Dendritic cell treated with granulocyte-macrophage colony-stimulating factor and Interleukin-4, amounts not matched to agents 40 ng/mL and 50 ng/mL, for 4 days (primary cell): ENCODE data around the gene DOCK7.

Experiments used
- H3K27ac Mint-ChIP-seq: one replicate; pipeline ENCODE4 v1.8.0; 2022; ENCODE audit warnings: mild to moderate bottlenecking, mixed read lengths
- H3K27me3 Mint-ChIP-seq: one replicate; pipeline ENCODE4 v1.8.0; 2022; ENCODE audit warnings: mild to moderate bottlenecking, mixed read lengths
- H3K36me3 Mint-ChIP-seq: one replicate; pipeline ENCODE4 v1.8.0; 2022; ENCODE audit warnings: low read depth, mixed read lengths
- H3K4me1 Mint-ChIP-seq: one replicate; pipeline ENCODE4 v1.8.0; 2022; ENCODE audit warnings: low read depth, mixed read lengths
- H3K4me3 Mint-ChIP-seq: one replicate; pipeline ENCODE4 v1.8.0; 2022; ENCODE audit warnings: mild to moderate bottlenecking, moderate library complexity, mixed read lengths
- H3K9me3 Mint-ChIP-seq: one replicate; pipeline ENCODE4 v1.8.0; 2022; ENCODE audit warnings: mixed read lengths
- intact Hi-C: fragments of 100-400 bp; cut with micrococcal nuclease; formaldehyde crosslinking; loops from one replicate; pipeline ENCODE4 v1.15.0; 2022

DOCK7 gene

DNA sequence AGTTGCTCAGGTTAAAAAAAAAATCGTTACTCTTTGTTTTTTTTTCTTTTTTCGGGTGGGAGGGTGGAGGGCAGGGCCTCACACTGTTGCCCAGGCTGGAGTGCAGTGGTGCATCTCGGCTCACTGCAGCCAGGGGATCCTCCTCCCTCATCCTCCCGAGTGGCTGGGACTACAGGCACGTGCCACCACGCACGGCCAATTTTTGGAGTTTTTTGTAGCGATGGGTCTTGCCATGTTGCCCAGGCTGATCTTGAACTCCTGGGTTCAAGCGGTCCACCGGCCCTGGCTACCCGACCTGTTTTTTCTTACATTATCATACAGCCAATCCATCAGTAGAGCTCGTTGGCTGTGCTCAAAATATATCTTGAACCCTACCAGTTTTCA lies 253.6 kb downstream of the DOCK7 start:
- intact Hi-C loops = loop anchor here (5.0 to 10.0 kb wide), 2 partner anchors 933 to 1360 kb away; partner anchors contain the start of gene ALG6
- Mint-ChIP-seq H3K36me3 (peaks cover 16% of the 10 kb centered on the region), H3K4me3 (no peak overlapping the region), H3K4me1 (peaks cover 21% of the 10 kb centered on the region), H3K27me3 (no peaks in the 10 kb centered on the region), H3K27ac (no peak overlapping the region), H3K9me3 (no peaks in the 10 kb centered on the region)

DNA sequence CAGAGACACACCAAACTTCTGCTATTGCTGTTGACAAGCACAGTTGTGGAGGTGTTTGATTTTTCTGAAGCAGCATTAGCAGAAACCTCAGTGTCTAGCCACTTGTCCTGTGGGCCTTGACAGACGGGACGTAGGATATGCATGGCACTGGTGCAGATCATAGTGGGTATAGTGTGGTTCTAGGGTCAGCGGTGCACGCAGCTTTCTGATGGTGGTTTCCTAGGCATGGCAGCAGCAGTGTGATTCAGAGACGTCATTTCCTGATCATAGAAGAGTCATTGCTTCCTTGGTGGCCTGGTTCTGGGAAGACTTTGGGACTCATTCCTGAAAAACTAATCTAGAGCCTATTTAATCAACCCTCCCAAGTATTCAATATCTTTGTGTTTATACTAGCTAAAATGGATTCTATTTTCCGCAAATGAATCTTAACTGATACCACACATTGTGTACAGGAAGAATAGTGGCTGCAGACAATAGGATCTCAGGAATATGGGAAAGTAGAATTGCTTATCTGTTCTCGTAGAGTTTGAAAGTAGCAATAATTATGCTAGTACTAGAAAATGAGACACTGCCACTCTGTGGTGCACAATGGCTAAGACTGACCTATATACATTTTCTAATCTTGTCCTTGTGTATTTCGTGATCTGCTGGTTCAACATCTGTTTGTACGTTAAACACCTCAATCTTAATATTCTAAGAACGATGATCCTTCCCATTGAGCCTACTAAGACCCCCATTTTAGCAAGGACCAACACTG lies 254.1 kb downstream of the DOCK7 start:
- Mint-ChIP-seq H3K27ac (no peak overlapping the region), H3K27me3 (no peaks in the 10 kb centered on the region)
- intact Hi-C loops = loop anchor here (10.0 kb wide), 1 partner anchor 1359 kb away; no protein-coding TSS in a partner anchor

DNA sequence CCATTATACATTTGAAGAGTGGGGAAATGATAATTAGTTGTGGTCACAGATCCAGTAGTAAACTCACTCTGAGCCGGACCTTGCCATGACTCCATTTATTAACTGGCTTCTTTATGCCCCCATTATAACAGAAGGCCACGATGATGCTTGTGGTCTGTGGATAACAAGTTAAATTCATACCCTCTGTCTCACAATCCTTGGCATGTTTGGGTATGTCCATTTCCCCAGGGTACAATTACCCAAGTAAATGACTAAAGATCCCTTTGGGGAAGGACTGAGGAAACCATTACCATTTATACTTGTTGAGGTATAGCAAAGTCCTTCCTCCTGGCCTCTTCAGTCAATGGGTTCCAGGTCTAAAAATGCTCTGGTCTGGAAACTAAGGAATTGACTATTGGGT lies 258.6 kb downstream of the DOCK7 start:
- intact Hi-C loops = no loop called here
- no peaks in the 10 kb centered on the region for H3K9me3 Mint-ChIP-seq
- H3K27me3 Mint-ChIP-seq = no peaks in the 10 kb centered on the region
- H3K27ac Mint-ChIP-seq = no peak overlapping the region
- no peaks in the 10 kb centered on the region for H3K36me3 Mint-ChIP-seq
- peaks cover 8% of the 10 kb centered on the region for H3K4me1 Mint-ChIP-seq
- H3K4me3 Mint-ChIP-seq = no peak overlapping the region

More for the DNA sequence above, 254.1 kb downstream of the DOCK7 start:
- no peak overlapping the region for H3K4me3 Mint-ChIP-seq
- H3K36me3 Mint-ChIP-seq = peaks cover 16% of the 10 kb centered on the region
- H3K9me3 Mint-ChIP-seq = no peaks in the 10 kb centered on the region
- H3K4me1 Mint-ChIP-seq = peaks cover 21% of the 10 kb centered on the region

DNA sequence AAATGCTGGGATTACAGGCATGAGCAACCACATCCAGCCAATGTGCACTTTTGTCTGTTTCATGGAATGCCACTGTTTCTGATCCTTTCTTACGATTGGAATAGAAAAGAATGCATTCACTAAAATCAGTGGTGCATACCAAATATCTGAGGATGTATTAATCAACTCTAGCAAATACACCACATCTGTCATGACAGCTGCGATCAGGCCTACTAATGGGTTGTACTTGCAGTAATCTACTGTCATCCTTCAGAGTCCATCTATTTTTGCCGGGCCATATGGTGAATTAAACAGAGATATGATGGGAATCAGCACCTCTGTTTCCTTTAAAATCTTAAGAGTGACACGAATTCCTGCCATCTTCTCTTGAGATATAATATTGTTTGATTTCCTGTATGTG lies 259.8 kb downstream of the DOCK7 start:
- intact Hi-C loops = no loop called here
- Mint-ChIP-seq H3K4me3 (no peak overlapping the region), H3K4me1 (peaks cover 12% of the 10 kb centered on the region), H3K27ac (no peak overlapping the region), H3K36me3 (no peaks in the 10 kb centered on the region), H3K9me3 (no peaks in the 10 kb centered on the region), H3K27me3 (no peaks in the 10 kb centered on the region)

DNA sequence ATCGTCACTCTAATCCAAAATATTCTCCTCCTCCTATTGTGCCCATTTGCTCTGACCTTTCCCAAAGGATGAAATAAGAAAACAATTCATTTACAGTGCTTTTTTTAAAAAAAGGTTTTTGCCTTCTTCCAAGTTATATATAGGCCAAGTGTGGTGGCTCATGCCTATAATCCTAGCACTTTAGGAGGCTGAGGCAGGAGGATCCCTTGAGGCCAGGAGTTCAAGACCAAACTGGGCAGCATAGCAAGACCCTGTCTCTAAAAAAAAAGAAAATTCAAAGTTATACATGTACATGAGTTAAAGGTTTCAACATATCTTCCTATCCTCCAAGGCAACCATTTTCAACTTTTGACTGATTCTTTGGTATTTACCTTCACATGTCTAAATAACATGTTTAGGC lies 261.4 kb downstream of the DOCK7 start:
- no peak overlapping the region for H3K27ac Mint-ChIP-seq

DNA sequence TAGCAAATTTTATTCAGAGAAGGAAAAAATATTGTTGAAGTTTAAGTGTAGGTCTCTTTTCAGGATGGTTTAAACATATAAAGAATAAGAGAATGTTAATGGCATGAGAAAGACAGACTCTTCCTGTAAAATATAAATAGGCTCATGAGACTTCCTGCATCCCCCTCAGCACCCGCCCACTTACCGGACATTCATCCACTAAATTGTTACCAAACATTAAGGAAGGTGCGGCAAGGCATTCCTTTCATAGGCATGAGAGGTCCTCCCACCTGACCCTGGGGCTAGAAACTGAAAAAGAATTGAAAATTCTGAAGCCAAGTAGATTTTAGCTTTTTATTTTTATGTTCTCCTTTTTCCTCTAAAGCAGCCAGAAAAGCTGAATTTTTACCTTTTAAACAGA lies 261.9 kb downstream of the DOCK7 start:
- Mint-ChIP-seq H3K4me1 (peaks cover 12% of the 10 kb centered on the region), H3K4me3 (no peak overlapping the region), H3K27me3 (no peaks in the 10 kb centered on the region), H3K9me3 (no peaks in the 10 kb centered on the region), H3K36me3 (no peaks in the 10 kb centered on the region), H3K27ac (no peak overlapping the region)
- intact Hi-C loops = no loop called here

More for the DNA sequence above, 261.4 kb downstream of the DOCK7 start:
- no peaks in the 10 kb centered on the region for H3K9me3 Mint-ChIP-seq
- intact Hi-C loops = no loop called here
- peaks cover 12% of the 10 kb centered on the region for H3K4me1 Mint-ChIP-seq
- H3K4me3 Mint-ChIP-seq = no peak overlapping the region
- H3K36me3 Mint-ChIP-seq = no peaks in the 10 kb centered on the region
- H3K27me3 Mint-ChIP-seq = no peaks in the 10 kb centered on the region

DNA sequence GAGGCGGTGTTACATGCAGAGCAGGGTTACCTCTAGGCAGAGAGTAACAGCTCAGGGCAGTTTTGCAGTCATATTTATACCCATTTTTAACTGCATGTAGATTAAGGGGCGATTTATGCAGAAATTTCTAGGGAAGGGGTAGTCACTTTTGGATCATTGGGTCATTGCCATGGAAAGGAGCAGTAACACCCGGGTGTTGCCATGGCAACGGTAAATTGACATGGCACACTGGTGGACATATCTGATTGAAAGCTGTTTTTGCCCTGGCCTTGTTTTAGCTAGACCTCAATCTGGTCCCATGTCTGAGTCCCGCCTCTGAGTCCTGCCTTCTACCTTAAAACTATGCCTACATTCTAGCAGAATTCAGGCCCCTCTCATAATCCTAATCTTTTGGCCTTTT lies 263.1 kb downstream of the DOCK7 start:
- Mint-ChIP-seq H3K27ac (no peak overlapping the region), H3K4me1 (peaks cover 12% of the 10 kb centered on the region), H3K36me3 (no peaks in the 10 kb centered on the region), H3K27me3 (no peaks in the 10 kb centered on the region), H3K9me3 (no peaks in the 10 kb centered on the region), H3K4me3 (no peak overlapping the region)
- intact Hi-C loops = no loop called here

DNA sequence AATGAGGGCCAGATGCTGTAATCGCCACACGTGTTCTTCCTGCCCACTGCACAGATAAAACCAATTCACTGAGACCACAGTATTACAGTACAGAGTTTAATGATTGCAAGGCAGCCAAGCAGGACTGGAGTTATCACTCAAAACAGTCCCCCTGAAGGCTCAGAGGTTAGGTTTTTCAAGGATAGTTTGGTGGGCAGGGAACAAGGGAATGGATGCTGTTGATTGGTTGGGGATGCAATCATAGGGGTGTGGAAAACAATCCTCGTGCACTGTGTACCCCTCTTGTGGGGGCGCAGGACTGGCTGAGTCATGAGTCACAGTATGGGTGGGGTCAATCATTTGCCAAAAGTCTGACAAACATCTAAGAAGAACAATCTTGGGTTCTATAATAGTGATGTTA lies 263.8 kb downstream of the DOCK7 start:
- peak overlapping the region; percentile 25 for H3K27ac Mint-ChIP-seq
- H3K4me1 Mint-ChIP-seq = peaks cover 12% of the 10 kb centered on the region
- no peaks in the 10 kb centered on the region for H3K27me3 Mint-ChIP-seq
- H3K9me3 Mint-ChIP-seq = no peaks in the 10 kb centered on the region
- no peak overlapping the region for H3K4me3 Mint-ChIP-seq
- intact Hi-C loops = no loop called here
- H3K36me3 Mint-ChIP-seq = no peaks in the 10 kb centered on the region

DNA sequence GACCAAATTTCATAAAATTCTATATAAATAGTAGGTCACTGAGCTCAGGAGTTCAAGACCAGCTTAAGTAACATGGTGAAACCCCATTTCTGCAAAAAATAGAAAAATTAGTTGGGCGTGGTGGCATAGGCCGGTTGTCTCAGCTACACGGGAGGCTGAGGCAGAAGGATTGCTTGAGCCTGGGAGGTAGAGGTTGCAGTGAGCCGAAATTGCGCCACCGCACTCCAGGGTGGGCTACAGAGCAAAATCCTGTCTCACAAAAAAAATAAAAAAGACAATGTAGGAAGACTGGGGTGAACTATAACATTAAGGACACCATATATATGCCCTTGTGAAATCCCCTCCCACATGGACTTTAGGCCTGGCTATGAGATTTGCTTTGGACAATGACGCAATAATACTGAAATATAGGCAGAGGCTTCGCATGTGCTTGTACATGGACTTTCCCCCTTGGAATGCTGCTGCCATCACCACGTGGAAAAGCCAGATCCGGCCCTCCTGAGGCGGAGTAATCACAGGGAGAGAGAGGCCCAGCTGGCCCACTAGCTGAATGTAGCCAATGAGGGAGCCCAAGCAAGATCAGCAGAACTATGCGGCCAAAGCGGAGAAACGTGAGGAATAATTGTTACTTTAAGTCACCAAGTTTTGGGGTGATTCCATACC lies 264.5 kb downstream of the DOCK7 start:
- peaks cover 12% of the 10 kb centered on the region for H3K4me1 Mint-ChIP-seq
- H3K4me3 Mint-ChIP-seq = no peak overlapping the region
- H3K27me3 Mint-ChIP-seq = no peaks in the 10 kb centered on the region
- H3K27ac Mint-ChIP-seq = no peak overlapping the region
- intact Hi-C loops = no loop called here
- H3K36me3 Mint-ChIP-seq = no peaks in the 10 kb centered on the region
- no peaks in the 10 kb centered on the region for H3K9me3 Mint-ChIP-seq

DNA sequence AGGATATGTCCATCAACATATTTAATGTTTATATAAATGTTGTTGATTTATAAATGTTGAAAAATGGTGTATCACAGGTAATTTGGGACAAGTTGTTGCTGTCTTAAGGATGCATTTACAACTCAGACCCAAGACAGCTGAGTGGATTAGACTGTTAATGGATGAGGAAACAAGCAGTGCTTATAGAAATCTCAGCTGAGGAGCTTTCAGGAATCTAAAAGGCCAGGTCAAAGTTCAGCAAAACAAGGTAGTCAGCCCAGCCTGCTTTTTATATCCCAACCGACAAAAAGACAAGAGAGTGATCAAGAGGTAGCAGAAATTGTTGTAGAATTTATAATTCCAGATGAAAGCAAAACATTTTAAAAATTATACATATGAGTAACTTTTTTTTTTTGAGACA lies 268.0 kb downstream of the DOCK7 start:
- H3K27me3 Mint-ChIP-seq = no peaks in the 10 kb centered on the region
- H3K9me3 Mint-ChIP-seq = no peaks in the 10 kb centered on the region

DNA sequence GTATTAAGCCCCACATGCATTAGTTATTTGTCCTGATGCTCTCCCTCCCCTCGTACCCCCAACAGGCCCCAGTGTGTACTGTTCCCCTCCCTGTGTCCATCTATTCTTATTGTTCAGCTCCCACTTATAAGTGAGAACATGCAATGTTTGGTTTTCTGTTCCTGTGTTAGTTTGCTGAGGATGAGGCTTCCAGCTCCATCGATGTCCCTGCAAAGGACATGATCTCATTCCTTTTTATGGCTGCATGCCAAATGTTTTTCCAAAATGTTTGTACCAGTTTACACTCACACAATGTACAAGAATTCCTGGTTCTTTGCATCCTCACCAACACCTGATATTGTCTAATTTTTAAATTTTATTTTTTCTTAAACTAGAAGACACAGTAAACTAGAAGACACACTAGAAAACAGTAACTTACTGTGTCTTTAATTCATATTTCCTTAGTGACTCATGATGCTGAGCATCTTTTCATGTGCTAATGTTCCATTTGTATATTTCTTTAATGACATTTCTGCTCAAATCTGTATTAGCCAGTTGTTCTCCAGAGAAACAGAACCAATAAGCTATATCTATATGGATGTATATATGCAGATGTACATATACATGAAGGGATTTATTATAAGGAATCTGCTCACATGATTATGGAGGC lies 270.7 kb downstream of the DOCK7 start:
- Mint-ChIP-seq H3K27ac (no peak overlapping the region), H3K27me3 (no peaks in the 10 kb centered on the region), H3K36me3 (no peaks in the 10 kb centered on the region), H3K4me3 (no peak overlapping the region), H3K4me1 (no peaks in the 10 kb centered on the region), H3K9me3 (no peaks in the 10 kb centered on the region)
- intact Hi-C loops = no loop called here

More for the DNA sequence above, 268.0 kb downstream of the DOCK7 start:
- Mint-ChIP-seq H3K4me3 (no peak overlapping the region), H3K36me3 (no peaks in the 10 kb centered on the region), H3K4me1 (peaks cover 10% of the 10 kb centered on the region), H3K27ac (no peak overlapping the region)
- intact Hi-C loops = no loop called here

DNA sequence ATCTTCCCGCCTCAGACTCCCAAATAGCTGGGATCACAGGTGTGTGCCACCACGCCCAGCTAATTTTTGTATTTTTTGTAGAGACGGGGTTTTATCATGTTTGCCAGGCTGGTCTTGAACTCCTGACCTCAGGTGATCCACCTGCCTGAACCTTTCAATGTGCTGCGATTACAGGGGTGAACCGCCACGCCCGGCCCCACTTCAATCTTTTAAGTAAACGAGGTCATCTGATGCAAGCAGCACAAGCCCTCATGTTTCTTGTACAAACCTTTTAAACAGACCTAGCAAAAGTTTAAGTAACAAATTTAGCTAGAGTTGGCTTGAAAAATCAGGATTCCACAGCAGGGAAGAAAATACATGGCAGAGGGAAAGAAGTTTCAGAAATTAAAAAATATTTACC lies 272.5 kb downstream of the DOCK7 start:
- Mint-ChIP-seq H3K36me3 (no peaks in the 10 kb centered on the region), H3K4me3 (no peak overlapping the region), H3K27ac (no peak overlapping the region)

DNA sequence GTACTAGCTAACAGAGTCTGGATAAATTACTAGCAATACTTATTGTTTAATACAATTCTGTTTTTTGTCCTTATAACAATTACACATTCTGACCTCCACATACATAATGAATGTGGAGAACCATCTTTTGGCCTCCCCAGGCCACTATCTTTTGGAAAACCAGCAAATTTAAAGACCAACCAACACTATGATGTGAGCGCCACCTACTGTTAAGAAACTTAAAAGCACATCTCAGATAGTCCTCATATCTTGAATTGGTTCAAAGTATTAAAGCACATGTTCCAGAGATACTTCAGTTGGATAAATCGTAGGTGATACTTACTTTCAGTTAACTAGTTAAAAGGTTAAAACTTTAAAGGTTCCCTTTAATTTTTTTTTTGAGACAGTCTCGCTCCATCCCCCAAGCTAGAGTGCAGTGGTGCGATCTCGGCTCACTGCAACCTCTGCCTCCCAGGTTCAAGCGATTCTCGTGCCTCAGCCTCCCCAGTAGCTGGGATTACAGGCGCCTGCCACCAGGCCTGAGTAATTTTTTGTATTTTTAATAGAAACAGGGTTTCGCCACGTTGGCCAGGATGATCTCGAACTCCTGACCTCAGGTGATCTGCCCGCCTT lies 280.7 kb downstream of the DOCK7 start:
- Mint-ChIP-seq H3K27ac (no peak overlapping the region), H3K27me3 (no peaks in the 10 kb centered on the region), H3K9me3 (no peaks in the 10 kb centered on the region), H3K4me3 (no peak overlapping the region), H3K36me3 (no peaks in the 10 kb centered on the region), H3K4me1 (no peaks in the 10 kb centered on the region)
- intact Hi-C loops = loop anchor here (1.0 to 10.0 kb wide), 3 partner anchors 113 to 325 kb away; no protein-coding TSS in a partner anchor

More for the DNA sequence above, 272.5 kb downstream of the DOCK7 start:
- Mint-ChIP-seq H3K4me1 (no peaks in the 10 kb centered on the region), H3K27me3 (no peaks in the 10 kb centered on the region), H3K9me3 (no peaks in the 10 kb centered on the region)
- intact Hi-C loops = no loop called here

DNA sequence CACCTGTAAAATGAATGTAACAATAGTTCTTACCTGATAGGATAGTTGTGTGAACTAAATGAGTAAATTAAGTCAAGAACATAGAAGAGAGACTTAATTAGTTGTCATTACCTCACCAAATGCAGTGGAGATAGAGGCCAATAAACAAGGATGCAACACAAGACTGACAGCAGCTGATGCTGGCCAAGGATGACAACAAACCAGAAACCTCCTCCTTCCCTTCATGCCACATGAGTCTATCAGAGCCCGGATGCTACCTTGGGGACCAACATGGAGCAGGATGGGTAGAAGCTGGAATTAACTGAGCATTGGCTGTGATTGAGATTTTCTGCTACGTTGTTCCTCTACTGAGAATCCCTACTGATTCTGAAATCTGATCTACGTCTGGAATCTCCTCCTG lies 281.6 kb downstream of the DOCK7 start:
- Mint-ChIP-seq H3K9me3 (no peaks in the 10 kb centered on the region), H3K27ac (no peak overlapping the region), H3K27me3 (no peaks in the 10 kb centered on the region), H3K4me3 (no peak overlapping the region), H3K36me3 (no peaks in the 10 kb centered on the region), H3K4me1 (no peaks in the 10 kb centered on the region)
- intact Hi-C loops = loop anchor here (2.0 to 10.0 kb wide), 2 partner anchors 112 to 324 kb away; no protein-coding TSS in a partner anchor
